WTC11 (cell line): ENCODE measurements around the gene KIF2C. TPM values are rescaled to one million over a fixed set of nuclear protein-coding genes. Genes with fewer than 3 reads are reported as not detected.

Experiments
- ELF4 ChIP-seq: sonication (generic); formaldehyde crosslinking; IDR thresholded peaks from 2 replicates; pipeline ENCODE4 v1.8.1; 2022; ENCODE audit warnings: low read depth, mild to moderate bottlenecking, moderate library complexity, missing genetic modification reagents
- EMX1 ChIP-seq: fragments of 250-450 bp; sonication (Bioruptor Pico); IDR thresholded peaks from 2 replicates; pipeline ENCODE4 v1.8.0; 2021; ENCODE audit warnings: mild to moderate bottlenecking
- ETV6 ChIP-seq: sonication (generic); formaldehyde crosslinking; IDR thresholded peaks from 2 replicates; pipeline ENCODE4 v1.8.1; 2022; ENCODE audit warnings: mild to moderate bottlenecking, missing genetic modification reagents
- FOXJ3 ChIP-seq: sonication (generic); formaldehyde crosslinking; IDR thresholded peaks from 2 replicates; pipeline ENCODE4 v1.9.0; 2021; ENCODE audit warnings: missing genetic modification reagents, mild to moderate bottlenecking, borderline replicate concordance
- FOXK1 ChIP-seq: sonication (generic); formaldehyde crosslinking; IDR thresholded peaks from 2 replicates; pipeline ENCODE4 v1.8.0; 2022; ENCODE audit warnings: mild to moderate bottlenecking, moderate library complexity, missing genetic modification reagents
- NFATC4 ChIP-seq: fragments of 250-450 bp; sonication (Bioruptor Pico); IDR thresholded peaks from 2 replicates; pipeline ENCODE4 v1.9.0; 2021; ENCODE audit warnings: mild to moderate bottlenecking
- NFYB ChIP-seq: sonication (generic); formaldehyde crosslinking; conservative IDR thresholded peaks from 2 replicates; pipeline ENCODE4 v1.8.0; 2022; ENCODE audit warnings: low read depth, missing genetic modification reagents
- NR2C2 ChIP-seq: sonication (generic); formaldehyde crosslinking; IDR thresholded peaks from 2 replicates; pipeline ENCODE4 v1.8.0; 2022; ENCODE audit warnings: mild to moderate bottlenecking, missing genetic modification reagents
- TP53 ChIP-seq: sonication (generic); formaldehyde crosslinking; IDR thresholded peaks from 2 replicates; pipeline ENCODE4 v1.8.1; 2023; ENCODE audit warnings: mild to moderate bottlenecking, missing genetic modification reagents
- ZBTB21 ChIP-seq: sonication (generic); formaldehyde crosslinking; IDR thresholded peaks from 2 replicates; pipeline ENCODE4 v1.8.1; 2023; ENCODE audit warnings: mild to moderate bottlenecking, missing genetic modification reagents, borderline replicate concordance
- ZNF138 ChIP-seq: sonication (generic); formaldehyde crosslinking; conservative IDR thresholded peaks from 2 replicates; pipeline ENCODE4 v1.8.1; 2022; ENCODE audit warnings: mild to moderate bottlenecking, moderate library complexity, missing genetic modification reagents
- ZNF232 ChIP-seq: sonication (generic); formaldehyde crosslinking; IDR thresholded peaks from 2 replicates; pipeline ENCODE4 v1.8.0; 2022; ENCODE audit warnings: mild to moderate bottlenecking, missing genetic modification reagents
- ZNF396 ChIP-seq: fragments of 250-450 bp; sonication (Bioruptor Pico); IDR thresholded peaks from 2 replicates; pipeline ENCODE4 v1.8.0; 2021; ENCODE audit warnings: mild to moderate bottlenecking, moderate library complexity, borderline replicate concordance
- total RNA-seq: library from RNA; stranded (reverse); gene quantifications from 3 replicates; pipeline ENCODE4 v1.2.3, GENCODE V29; 2021
- TF ChIP-seq, protein P1 (sequence below): fragments of 250-450 bp; sonication (Bioruptor Pico); conservative IDR thresholded peaks from 2 replicates; pipeline ENCODE4 v1.9.0; 2021; ENCODE audit warnings: mild to moderate bottlenecking
- TF ChIP-seq, protein P2 (sequence below): sonication (generic); formaldehyde crosslinking; conservative IDR thresholded peaks from 2 replicates; pipeline ENCODE4 v1.8.1; 2023; ENCODE audit warnings: mild to moderate bottlenecking, low read depth, missing genetic modification reagents, moderate library complexity
- TF ChIP-seq, protein P3 (sequence below): sonication (generic); formaldehyde crosslinking; IDR thresholded peaks from 2 replicates; pipeline ENCODE4 v1.8.0; 2022; ENCODE audit warnings: mild to moderate bottlenecking, missing genetic modification reagents
- TF ChIP-seq, protein P4 (sequence below): sonication (generic); formaldehyde crosslinking; IDR thresholded peaks from 2 replicates; pipeline ENCODE4 v1.8.0; 2022; ENCODE audit warnings: mild to moderate bottlenecking, missing genetic modification reagents
- TF ChIP-seq, protein P5 (sequence below): fragments of 200-600 bp; IDR thresholded peaks from 2 replicates; pipeline ENCODE4 v1.8.0; 2022; ENCODE audit warnings: antibody characterized with exemption
- TF ChIP-seq, protein P6 (sequence below): sonication (generic); formaldehyde crosslinking; IDR thresholded peaks from 2 replicates; pipeline ENCODE4 v1.8.1; 2023; ENCODE audit warnings: mild to moderate bottlenecking, missing genetic modification reagents
- TF ChIP-seq, protein P7 (sequence below): sonication (generic); formaldehyde crosslinking; conservative IDR thresholded peaks from 2 replicates; pipeline ENCODE4 v1.8.1; 2022; ENCODE audit warnings: mild to moderate bottlenecking, missing genetic modification reagents
- TF ChIP-seq, protein P8 (sequence below): sonication (generic); formaldehyde crosslinking; IDR thresholded peaks from 2 replicates; pipeline ENCODE4 v1.8.1; 2022; ENCODE audit warnings: low read depth, mild to moderate bottlenecking, moderate library complexity, missing genetic modification reagents, borderline replicate concordance
- TF ChIP-seq, protein P9 (sequence below): sonication (generic); formaldehyde crosslinking; IDR thresholded peaks from 2 replicates; pipeline ENCODE4 v1.8.0; 2022; ENCODE audit warnings: mild to moderate bottlenecking, missing genetic modification reagents
- TF ChIP-seq, protein P10 (sequence below): sonication (generic); formaldehyde crosslinking; IDR thresholded peaks from 2 replicates; pipeline ENCODE4 v1.8.1; 2023; ENCODE audit warnings: mild to moderate bottlenecking, missing genetic modification reagents, moderate library complexity

The KIF2C gene
- total RNA-seq, 1 experiment from 2014 or later = 93.8 TPM

DNA sequence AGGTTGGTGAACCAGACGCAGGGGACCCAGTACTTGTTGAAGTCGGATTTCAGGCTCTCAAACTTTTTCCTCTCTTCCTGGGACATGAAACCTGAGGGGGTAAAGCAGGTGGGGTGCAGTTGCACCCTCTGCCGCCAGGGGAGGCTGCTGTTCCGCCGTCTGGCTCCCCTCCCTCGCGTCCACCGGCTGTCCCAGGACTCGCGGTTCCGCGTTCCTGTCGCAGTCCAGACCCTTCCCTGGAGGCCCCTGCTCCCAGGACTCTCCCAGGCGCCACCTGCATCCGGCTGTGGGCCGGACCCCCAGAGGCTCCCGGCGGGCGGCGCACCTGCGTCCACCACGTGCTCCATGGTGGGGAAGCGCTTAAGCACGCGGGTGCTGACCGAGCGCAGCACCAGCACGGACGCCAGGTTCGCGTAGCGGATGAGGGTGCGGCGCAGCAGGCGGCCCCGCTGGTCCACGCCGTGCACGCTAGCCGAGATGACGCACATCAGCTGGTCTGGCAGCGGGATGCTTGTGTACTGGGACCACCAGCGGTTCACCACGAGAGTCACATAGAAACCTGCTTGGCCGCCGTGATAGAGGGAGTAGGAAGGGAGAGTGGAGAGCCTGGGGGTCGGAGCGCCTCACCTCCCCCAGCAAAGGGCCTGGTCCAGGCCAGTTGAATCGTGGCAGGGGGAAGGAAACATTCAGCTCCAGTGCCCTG lies 46.7 kb downstream of the KIF2C start (continued):
- TF ChIP-seq ZBTB21 (CRISPR knock-in tag) (peak; percentile 58; the same call in 1 of the 2 replicates), ZNF232 (peak; percentile 85; the same call in 1 of the 2 replicates), ZNF138 (CRISPR knock-in tag) (peak; percentile 77; the same call in 1 of the 2 replicates), TP53 (CRISPR knock-in tag) (0 out of 2 replicates have a peak, but pooled peaks have one; percentile 42), ETV6 (CRISPR knock-in tag) (peak; percentile 95), NR2C2 (no peak), ZNF396 (CRISPR knock-in tag) (no peak), EMX1 (CRISPR knock-in tag) (no peak), FOXJ3 (no peak), FOXK1 (CRISPR knock-in tag) (peak; percentile 79), ELF4 (CRISPR knock-in tag) (no peak), NFATC4 (CRISPR knock-in tag) (0 out of 2 replicates have a peak, but pooled peaks have one; percentile 14), NFYB (no peak; the same call in 1 of the 2 replicates)
- TF ChIP-seq, protein P1, sequence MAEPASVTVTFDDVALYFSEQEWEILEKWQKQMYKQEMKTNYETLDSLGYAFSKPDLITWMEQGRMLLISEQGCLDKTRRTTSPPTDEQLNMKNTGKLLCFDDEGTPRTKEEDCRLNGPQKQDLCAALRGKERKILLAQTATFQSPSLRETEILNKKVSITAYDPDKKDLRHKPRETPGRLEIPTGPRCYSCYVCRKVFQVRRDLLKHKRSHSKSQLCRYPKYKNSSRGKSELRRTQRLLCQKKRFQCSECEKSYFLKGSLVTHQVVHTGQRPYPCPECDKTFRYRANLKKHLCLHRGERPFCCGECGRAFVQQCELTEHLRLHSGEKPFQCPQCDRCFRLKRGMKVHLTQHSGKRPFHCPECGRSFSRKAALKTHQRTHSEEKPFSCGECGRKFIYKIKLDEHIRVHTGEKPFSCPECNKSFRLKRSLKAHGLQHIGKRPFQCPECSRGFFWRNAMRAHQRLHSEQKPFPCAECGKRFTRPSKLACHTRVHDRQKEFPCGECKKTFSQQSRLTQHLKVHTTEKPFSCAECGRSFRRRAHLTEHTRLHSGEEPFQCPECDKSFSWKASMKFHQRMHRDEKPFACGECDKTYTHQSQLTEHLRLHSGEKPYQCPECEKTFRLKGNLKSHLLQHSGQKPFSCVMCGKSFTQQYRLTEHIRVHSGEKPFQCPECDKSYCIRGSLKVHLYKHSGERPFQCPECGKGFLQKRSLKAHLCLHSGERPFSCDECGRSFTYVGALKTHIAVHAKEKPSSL (CRISPR knock-in tag) = no peak
- TF ChIP-seq, protein P2, sequence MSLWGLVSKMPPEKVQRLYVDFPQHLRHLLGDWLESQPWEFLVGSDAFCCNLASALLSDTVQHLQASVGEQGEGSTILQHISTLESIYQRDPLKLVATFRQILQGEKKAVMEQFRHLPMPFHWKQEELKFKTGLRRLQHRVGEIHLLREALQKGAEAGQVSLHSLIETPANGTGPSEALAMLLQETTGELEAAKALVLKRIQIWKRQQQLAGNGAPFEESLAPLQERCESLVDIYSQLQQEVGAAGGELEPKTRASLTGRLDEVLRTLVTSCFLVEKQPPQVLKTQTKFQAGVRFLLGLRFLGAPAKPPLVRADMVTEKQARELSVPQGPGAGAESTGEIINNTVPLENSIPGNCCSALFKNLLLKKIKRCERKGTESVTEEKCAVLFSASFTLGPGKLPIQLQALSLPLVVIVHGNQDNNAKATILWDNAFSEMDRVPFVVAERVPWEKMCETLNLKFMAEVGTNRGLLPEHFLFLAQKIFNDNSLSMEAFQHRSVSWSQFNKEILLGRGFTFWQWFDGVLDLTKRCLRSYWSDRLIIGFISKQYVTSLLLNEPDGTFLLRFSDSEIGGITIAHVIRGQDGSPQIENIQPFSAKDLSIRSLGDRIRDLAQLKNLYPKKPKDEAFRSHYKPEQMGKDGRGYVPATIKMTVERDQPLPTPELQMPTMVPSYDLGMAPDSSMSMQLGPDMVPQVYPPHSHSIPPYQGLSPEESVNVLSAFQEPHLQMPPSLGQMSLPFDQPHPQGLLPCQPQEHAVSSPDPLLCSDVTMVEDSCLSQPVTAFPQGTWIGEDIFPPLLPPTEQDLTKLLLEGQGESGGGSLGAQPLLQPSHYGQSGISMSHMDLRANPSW = 0 out of 2 replicates have a peak, but pooled peaks have one; percentile 57
- TF ChIP-seq, protein P3, sequence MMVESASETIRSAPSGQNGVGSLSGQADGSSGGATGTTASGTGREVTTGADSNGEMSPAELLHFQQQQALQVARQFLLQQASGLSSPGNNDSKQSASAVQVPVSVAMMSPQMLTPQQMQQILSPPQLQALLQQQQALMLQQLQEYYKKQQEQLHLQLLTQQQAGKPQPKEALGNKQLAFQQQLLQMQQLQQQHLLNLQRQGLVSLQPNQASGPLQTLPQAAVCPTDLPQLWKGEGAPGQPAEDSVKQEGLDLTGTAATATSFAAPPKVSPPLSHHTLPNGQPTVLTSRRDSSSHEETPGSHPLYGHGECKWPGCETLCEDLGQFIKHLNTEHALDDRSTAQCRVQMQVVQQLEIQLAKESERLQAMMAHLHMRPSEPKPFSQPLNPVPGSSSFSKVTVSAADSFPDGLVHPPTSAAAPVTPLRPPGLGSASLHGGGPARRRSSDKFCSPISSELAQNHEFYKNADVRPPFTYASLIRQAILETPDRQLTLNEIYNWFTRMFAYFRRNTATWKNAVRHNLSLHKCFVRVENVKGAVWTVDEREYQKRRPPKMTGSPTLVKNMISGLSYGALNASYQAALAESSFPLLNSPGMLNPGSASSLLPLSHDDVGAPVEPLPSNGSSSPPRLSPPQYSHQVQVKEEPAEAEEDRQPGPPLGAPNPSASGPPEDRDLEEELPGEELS (CRISPR knock-in tag) = peak; percentile 77; the same call in 1 of the 2 replicates
- TF ChIP-seq, protein P4, sequence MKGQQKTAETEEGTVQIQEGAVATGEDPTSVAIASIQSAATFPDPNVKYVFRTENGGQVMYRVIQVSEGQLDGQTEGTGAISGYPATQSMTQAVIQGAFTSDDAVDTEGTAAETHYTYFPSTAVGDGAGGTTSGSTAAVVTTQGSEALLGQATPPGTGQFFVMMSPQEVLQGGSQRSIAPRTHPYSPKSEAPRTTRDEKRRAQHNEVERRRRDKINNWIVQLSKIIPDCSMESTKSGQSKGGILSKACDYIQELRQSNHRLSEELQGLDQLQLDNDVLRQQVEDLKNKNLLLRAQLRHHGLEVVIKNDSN = peak; percentile 71; the same call in 1 of the 2 replicates
- TF ChIP-seq, protein P5, sequence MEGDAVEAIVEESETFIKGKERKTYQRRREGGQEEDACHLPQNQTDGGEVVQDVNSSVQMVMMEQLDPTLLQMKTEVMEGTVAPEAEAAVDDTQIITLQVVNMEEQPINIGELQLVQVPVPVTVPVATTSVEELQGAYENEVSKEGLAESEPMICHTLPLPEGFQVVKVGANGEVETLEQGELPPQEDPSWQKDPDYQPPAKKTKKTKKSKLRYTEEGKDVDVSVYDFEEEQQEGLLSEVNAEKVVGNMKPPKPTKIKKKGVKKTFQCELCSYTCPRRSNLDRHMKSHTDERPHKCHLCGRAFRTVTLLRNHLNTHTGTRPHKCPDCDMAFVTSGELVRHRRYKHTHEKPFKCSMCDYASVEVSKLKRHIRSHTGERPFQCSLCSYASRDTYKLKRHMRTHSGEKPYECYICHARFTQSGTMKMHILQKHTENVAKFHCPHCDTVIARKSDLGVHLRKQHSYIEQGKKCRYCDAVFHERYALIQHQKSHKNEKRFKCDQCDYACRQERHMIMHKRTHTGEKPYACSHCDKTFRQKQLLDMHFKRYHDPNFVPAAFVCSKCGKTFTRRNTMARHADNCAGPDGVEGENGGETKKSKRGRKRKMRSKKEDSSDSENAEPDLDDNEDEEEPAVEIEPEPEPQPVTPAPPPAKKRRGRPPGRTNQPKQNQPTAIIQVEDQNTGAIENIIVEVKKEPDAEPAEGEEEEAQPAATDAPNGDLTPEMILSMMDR = peak; percentile 100
- TF ChIP-seq, protein P6, sequence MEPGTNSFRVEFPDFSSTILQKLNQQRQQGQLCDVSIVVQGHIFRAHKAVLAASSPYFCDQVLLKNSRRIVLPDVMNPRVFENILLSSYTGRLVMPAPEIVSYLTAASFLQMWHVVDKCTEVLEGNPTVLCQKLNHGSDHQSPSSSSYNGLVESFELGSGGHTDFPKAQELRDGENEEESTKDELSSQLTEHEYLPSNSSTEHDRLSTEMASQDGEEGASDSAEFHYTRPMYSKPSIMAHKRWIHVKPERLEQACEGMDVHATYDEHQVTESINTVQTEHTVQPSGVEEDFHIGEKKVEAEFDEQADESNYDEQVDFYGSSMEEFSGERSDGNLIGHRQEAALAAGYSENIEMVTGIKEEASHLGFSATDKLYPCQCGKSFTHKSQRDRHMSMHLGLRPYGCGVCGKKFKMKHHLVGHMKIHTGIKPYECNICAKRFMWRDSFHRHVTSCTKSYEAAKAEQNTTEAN = no peak
- TF ChIP-seq, protein P7, sequence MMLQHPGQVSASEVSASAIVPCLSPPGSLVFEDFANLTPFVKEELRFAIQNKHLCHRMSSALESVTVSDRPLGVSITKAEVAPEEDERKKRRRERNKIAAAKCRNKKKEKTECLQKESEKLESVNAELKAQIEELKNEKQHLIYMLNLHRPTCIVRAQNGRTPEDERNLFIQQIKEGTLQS = no peak
- TF ChIP-seq, protein P8, sequence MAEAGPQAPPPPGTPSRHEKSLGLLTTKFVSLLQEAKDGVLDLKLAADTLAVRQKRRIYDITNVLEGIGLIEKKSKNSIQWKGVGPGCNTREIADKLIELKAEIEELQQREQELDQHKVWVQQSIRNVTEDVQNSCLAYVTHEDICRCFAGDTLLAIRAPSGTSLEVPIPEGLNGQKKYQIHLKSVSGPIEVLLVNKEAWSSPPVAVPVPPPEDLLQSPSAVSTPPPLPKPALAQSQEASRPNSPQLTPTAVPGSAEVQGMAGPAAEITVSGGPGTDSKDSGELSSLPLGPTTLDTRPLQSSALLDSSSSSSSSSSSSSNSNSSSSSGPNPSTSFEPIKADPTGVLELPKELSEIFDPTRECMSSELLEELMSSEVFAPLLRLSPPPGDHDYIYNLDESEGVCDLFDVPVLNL (CRISPR knock-in tag) = no peak; the same call in 1 of the 2 replicates
- TF ChIP-seq, protein P9, sequence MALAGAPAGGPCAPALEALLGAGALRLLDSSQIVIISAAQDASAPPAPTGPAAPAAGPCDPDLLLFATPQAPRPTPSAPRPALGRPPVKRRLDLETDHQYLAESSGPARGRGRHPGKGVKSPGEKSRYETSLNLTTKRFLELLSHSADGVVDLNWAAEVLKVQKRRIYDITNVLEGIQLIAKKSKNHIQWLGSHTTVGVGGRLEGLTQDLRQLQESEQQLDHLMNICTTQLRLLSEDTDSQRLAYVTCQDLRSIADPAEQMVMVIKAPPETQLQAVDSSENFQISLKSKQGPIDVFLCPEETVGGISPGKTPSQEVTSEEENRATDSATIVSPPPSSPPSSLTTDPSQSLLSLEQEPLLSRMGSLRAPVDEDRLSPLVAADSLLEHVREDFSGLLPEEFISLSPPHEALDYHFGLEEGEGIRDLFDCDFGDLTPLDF (CRISPR knock-in tag) = peak; percentile 48; the same call in 1 of the 2 replicates
- TF ChIP-seq, protein P10, sequence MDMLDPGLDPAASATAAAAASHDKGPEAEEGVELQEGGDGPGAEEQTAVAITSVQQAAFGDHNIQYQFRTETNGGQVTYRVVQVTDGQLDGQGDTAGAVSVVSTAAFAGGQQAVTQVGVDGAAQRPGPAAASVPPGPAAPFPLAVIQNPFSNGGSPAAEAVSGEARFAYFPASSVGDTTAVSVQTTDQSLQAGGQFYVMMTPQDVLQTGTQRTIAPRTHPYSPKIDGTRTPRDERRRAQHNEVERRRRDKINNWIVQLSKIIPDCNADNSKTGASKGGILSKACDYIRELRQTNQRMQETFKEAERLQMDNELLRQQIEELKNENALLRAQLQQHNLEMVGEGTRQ (CRISPR knock-in tag) = peak; percentile 62
